IMR-90 (cell line): Measurements from ENCODE around the gene CD99. TPM values are rescaled to one million over a fixed set of nuclear protein-coding genes. Genes with fewer than 3 reads are reported as not detected.
"Not testable (repeated sequence)": the region's sequence is repeated elsewhere in the genome, so short reads cannot be mapped to it uniquely, and the experiment has no call there.

ENCODE experiments used
- ATAC-seq: fragments of 200-7000 bp; cut with Tn5 transposase; 2 replicates; pipeline ENCODE4 v1.9.1; 2020; ENCODE audit warnings: low read depth, mild to moderate bottlenecking, moderate library complexity
- BruUV-seq: library from RNA; stranded (reverse); fragments of 400-500 nt; replicated peaks from 2 replicates; lab custom pipeline; 2021; lab: Mats Ljungman, UMichigan
- CTCF ChIA-PET: fragments of 300-600 bp; formaldehyde crosslinking; extraction: SDS; loops from one replicate; lab custom pipeline; 2021; ENCODE audit warnings: antibody characterized with exemption; lab: Yijun Ruan, JAX
- POLR2A ChIA-PET: fragments of 300-600 bp; sonication (Branson Sonifier 250); formaldehyde crosslinking; loops from one replicate; lab custom pipeline; 2022; ENCODE audit warnings: antibody characterized with exemption; ENCODE audit not compliant: unreplicated experiment; lab: Charles Lee
- DNase-seq: peaks from one replicate; pipeline ENCODE4 v3.0.0; 2013
- H2AFZ ChIP-seq: replicated peaks from 2 replicates; pipeline ENCODE3; 2013; ENCODE audit warnings: low read length, mild to moderate bottlenecking; ENCODE audit not compliant: poor library complexity
- H2AK5ac ChIP-seq: 2 replicates; pipeline ENCODE4 v1.6.1; 2013; ENCODE audit warnings: low read depth, low read length, inconsistent platforms
- H2AK9ac ChIP-seq: replicated peaks from 2 replicates; pipeline ENCODE3; 2013; ENCODE audit warnings: mild to moderate bottlenecking, low read depth, low read length, moderate library complexity; ENCODE audit not compliant: poor library complexity
- H2BK120ac ChIP-seq: 2 replicates; pipeline ENCODE4 v1.6.1; 2013; ENCODE audit warnings: low read depth, low read length, inconsistent platforms
- H2BK15ac ChIP-seq: 3 replicates; pipeline ENCODE4 v1.6.1; 2013; ENCODE audit warnings: low read depth, low read length, inconsistent platforms
- H2BK20ac ChIP-seq: 2 replicates; pipeline ENCODE4 v1.6.1; 2013; ENCODE audit warnings: low read depth, mild to moderate bottlenecking, inconsistent platforms, low read length, moderate library complexity
- H2BK5ac ChIP-seq: 2 replicates; pipeline ENCODE4 v1.6.1; 2013; ENCODE audit warnings: mild to moderate bottlenecking, low read depth, low read length, inconsistent platforms; ENCODE audit not compliant: poor library complexity, severe bottlenecking
- H3K14ac ChIP-seq: replicated peaks from 2 replicates; pipeline ENCODE4 v1.6.1; 2013; ENCODE audit warnings: low read depth, low read length, inconsistent platforms
- H3K18ac ChIP-seq: 2 replicates; pipeline ENCODE4 v1.6.1; 2013; ENCODE audit warnings: low read depth, low read length, control low read depth
- H3K23ac ChIP-seq: 2 replicates; pipeline ENCODE4 v1.6.1; 2013; ENCODE audit warnings: low read depth, low read length, inconsistent platforms
- H3K27ac ChIP-seq: 2 replicates; pipeline ENCODE4 v1.5.1; 2013; ENCODE audit warnings: mild to moderate bottlenecking, control low read depth, low read length; ENCODE audit not compliant: insufficient read depth
- H3K27me3 ChIP-seq: 2 replicates; pipeline ENCODE4 v1.6.1; 2013; ENCODE audit warnings: low read length; ENCODE audit not compliant: control insufficient read depth, insufficient read depth
- H3K36me3 ChIP-seq: 2 replicates; pipeline ENCODE4 v1.6.1; 2013; ENCODE audit warnings: low read length, mixed read lengths; ENCODE audit not compliant: control insufficient read depth, insufficient read depth
- H3K4ac ChIP-seq: 2 replicates; pipeline ENCODE4 v1.6.1; 2013; ENCODE audit warnings: low read depth, low read length, inconsistent platforms
- H3K4me1 ChIP-seq: 2 replicates; pipeline ENCODE4 v1.6.1; 2013; ENCODE audit warnings: low read length, mixed read lengths; ENCODE audit not compliant: control insufficient read depth, insufficient read depth
- H3K4me2 ChIP-seq: 2 replicates; pipeline ENCODE4 v1.6.1; 2013; ENCODE audit warnings: low read depth, mild to moderate bottlenecking, control low read depth, low read length, moderate library complexity
- H3K4me3 ChIP-seq: 2 replicates; pipeline ENCODE4 v1.5.1; 2013; ENCODE audit warnings: low read depth, mild to moderate bottlenecking, control low read depth, low read length, moderate library complexity; ENCODE audit not compliant: insufficient read depth
- H3K56ac ChIP-seq: 2 replicates; pipeline ENCODE4 v1.6.1; 2013; ENCODE audit warnings: low read length, inconsistent platforms; ENCODE audit not compliant: insufficient read depth; ENCODE audit errors: extremely low read depth
- H3K79me1 ChIP-seq, 2 experiments: 2 replicates each; pipeline ENCODE4 v1.6.1; 2013; ENCODE audit warnings: low read length in 2 of 2, inconsistent platforms in 1 of 2, low read depth in 1 of 2
- H3K9ac ChIP-seq: 2 replicates; pipeline ENCODE4 v1.6.1; 2013; ENCODE audit warnings: low read depth, low read length, control low read depth
- H3K9me1 ChIP-seq: 2 replicates; pipeline ENCODE4 v1.6.1; 2013; ENCODE audit warnings: low read length, inconsistent platforms; ENCODE audit not compliant: insufficient read depth
- H3K9me3 ChIP-seq: 2 replicates; pipeline ENCODE4 v1.6.1; 2013; ENCODE audit warnings: low read length; ENCODE audit not compliant: control insufficient read depth, insufficient read depth
- H4K20me1 ChIP-seq: 2 replicates; pipeline ENCODE4 v1.6.1; 2013; ENCODE audit warnings: low read length, inconsistent platforms; ENCODE audit not compliant: insufficient read depth
- H4K5ac ChIP-seq: 2 replicates; pipeline ENCODE4 v1.6.1; 2013; ENCODE audit warnings: mild to moderate bottlenecking, low read depth, low read length, control low read depth
- H4K8ac ChIP-seq, 2 experiments: 2 replicates each; pipeline ENCODE4 v1.6.1; 2013; ENCODE audit warnings: low read depth in 2 of 2, low read length in 2 of 2, control low read depth in 1 of 2, inconsistent platforms in 1 of 2
- H4K91ac ChIP-seq: 2 replicates; pipeline ENCODE4 v1.6.1; 2013; ENCODE audit warnings: low read depth, low read length, inconsistent platforms; ENCODE audit not compliant: insufficient read depth
- WGBS, 2 experiments: methylation state at CpG; one replicate each; pipeline versions ENCODE4 v1.1.5 to v1.1.7; 2013; ENCODE audit warnings: missing lambda C conversion rate in 2 of 2; ENCODE audit not compliant: insufficient read length in 1 of 2; ENCODE audit errors: extremely low coverage in 2 of 2; 5-methylcytosine and 5-hydroxymethylcytosine counted together
- dilution Hi-C: fragments of 300-500 bp; cut with HindIII; formaldehyde crosslinking; loops from one replicate; pipeline ENCODE4 v1.14.3; 2018; ENCODE audit warnings: low sequenced_read_pairs; ENCODE audit not compliant: unreplicated experiment
- in situ Hi-C: fragments of 300-500 bp; cut with MboI; formaldehyde crosslinking; loops from 3 replicates; pipeline ENCODE4 v1.14.3; 2019; ENCODE audit warnings: low sequenced_read_pairs, inconsistent platforms, mixed read lengths
- intact Hi-C: fragments of 100-400 bp; cut with micrococcal nuclease; formaldehyde crosslinking; loops from 2 replicates; pipeline ENCODE4 v1.10.0; 2022
- polyA plus RNA-seq, 3 experiments: library from polyadenylated mRNA; depleted of rRNA; stranded (reverse); fragments of >200 nt; gene quantifications; 2 replicates each; pipeline ENCODE4 v1.2.3, GENCODE V29; 2012; ENCODE audit warnings: low replicate concordance in 1 of 3
- total RNA-seq: library from RNA; depleted of rRNA; stranded (reverse); fragments of >200 nt; gene quantifications from 2 replicates; pipeline ENCODE4 v1.2.3, GENCODE V29; 2012

The CD99 gene
- total and polyA plus RNA-seq, 2 of the 4 experiments (the other 2 are of a cell fraction), result 102 to 369 TPM

- H4K20me1 ChIP-seq, H2BK120ac ChIP-seq, BruUV-seq, H3K79me1 ChIP-seq, DNase-seq, H3K27me3 ChIP-seq, H3K4me2 ChIP-seq, in situ Hi-C loops, H3K9ac ChIP-seq, H3K9me1 ChIP-seq, H4K91ac ChIP-seq, POLR2A ChIA-PET, H4K5ac ChIP-seq, H2AK5ac ChIP-seq, H3K4me3 ChIP-seq, H4K8ac ChIP-seq, H3K27ac ChIP-seq, H3K23ac ChIP-seq, H3K4me1 ChIP-seq, H2BK15ac ChIP-seq, dilution Hi-C loops, H3K56ac ChIP-seq, H2AK9ac ChIP-seq, H3K9me3 ChIP-seq, H3K14ac ChIP-seq, ATAC-seq, H3K4ac ChIP-seq, H2AFZ ChIP-seq, H3K18ac ChIP-seq, CTCF ChIA-PET, intact Hi-C loops, H2BK20ac ChIP-seq, H2BK5ac ChIP-seq: not testable (repeated sequence)
- no CpG with 5 or more reads among the region's 11 CpGs for WGBS, 2 experiments
- H3K36me3 ChIP-seq, result peaks cover 55% of the 10 kb centered on the region
Observed at GRCh38 chrX:2727264-2727663, 36.2 kb downstream of the CD99 start.
